GM23338 (cell line): ENCODE measurements around the gene GRID1. TPM values are rescaled to one million over a fixed set of nuclear protein-coding genes. Genes with fewer than 3 reads are reported as not detected.

Source experiments
- ATAC-seq: fragments of 200-7000 bp; cut with Tn5 transposase; 3 replicates; pipeline ENCODE4 v1.9.1; 2020
- DNase-seq: peaks from one replicate; pipeline ENCODE4 v3.0.0-alpha.2; 2015; ENCODE audit warnings: low spot score
- H2AFZ ChIP-seq: fragments of 200-600 bp; sonication (generic); 2 replicates; pipeline ENCODE4 v1.8.0; 2016; ENCODE audit warnings: antibody characterized with exemption, mild to moderate bottlenecking, moderate library complexity
- H3F3A ChIP-seq: fragments of 200-600 bp; sonication (generic); replicated peaks from 2 replicates; pipeline ENCODE4 v1.8.0; 2017; ENCODE audit warnings: antibody characterized with exemption, mixed run types, low read depth
- H3K27ac ChIP-seq: fragments of 200-600 bp; sonication (generic); 2 replicates; pipeline ENCODE4 v1.6.1; 2016; ENCODE audit warnings: low read depth
- H3K27me3 ChIP-seq: fragments of 200-600 bp; sonication (generic); 2 replicates; pipeline ENCODE4 v1.8.0; 2016; ENCODE audit warnings: mild to moderate bottlenecking, mixed run types, moderate library complexity; ENCODE audit not compliant: insufficient read depth
- H3K36me3 ChIP-seq: fragments of 200-600 bp; sonication (generic); 2 replicates; pipeline ENCODE4 v1.8.0; 2016; ENCODE audit warnings: mild to moderate bottlenecking; ENCODE audit not compliant: insufficient read depth
- H3K4me1 ChIP-seq: fragments of 200-600 bp; sonication (generic); 2 replicates; pipeline ENCODE4 v1.8.0; 2016; ENCODE audit warnings: mild to moderate bottlenecking, moderate library complexity; ENCODE audit not compliant: insufficient read depth
- H3K4me2 ChIP-seq: fragments of 200-600 bp; sonication (generic); 2 replicates; pipeline ENCODE4 v1.7.1; 2017; ENCODE audit warnings: mixed run types
- H3K4me3 ChIP-seq: fragments of 200-600 bp; sonication (generic); 2 replicates; pipeline ENCODE4 v1.6.1; 2016; ENCODE audit warnings: mixed run types
- H3K79me2 ChIP-seq: fragments of 200-600 bp; sonication (generic); replicated peaks from 2 replicates; pipeline ENCODE4 v1.8.0; 2017; ENCODE audit warnings: mild to moderate bottlenecking; ENCODE audit not compliant: insufficient read depth
- H3K9me2 ChIP-seq: fragments of 200-600 bp; sonication (generic); 2 replicates; pipeline ENCODE4 v1.8.0; 2017; ENCODE audit not compliant: insufficient read depth
- H4K20me1 ChIP-seq: fragments of 200-600 bp; sonication (generic); replicated peaks from 2 replicates; pipeline ENCODE4 v1.8.0; 2017; ENCODE audit warnings: mild to moderate bottlenecking; ENCODE audit not compliant: insufficient read depth
- H3K27ac Mint-ChIP-seq: 2 replicates; pipeline ENCODE4 v1.8.0; 2020; ENCODE audit warnings: inconsistent platforms, mild to moderate bottlenecking, moderate library complexity, mixed read lengths
- H3K27me3 Mint-ChIP-seq: 3 replicates; pipeline ENCODE4 v1.8.0; 2022; ENCODE audit warnings: low read depth, mild to moderate bottlenecking, moderate library complexity, mixed read lengths, inconsistent platforms; ENCODE audit not compliant: insufficient read depth, poor library complexity
- H3K36me3 Mint-ChIP-seq: 3 replicates; pipeline ENCODE4 v1.8.0; 2021; ENCODE audit warnings: low read depth, mild to moderate bottlenecking, inconsistent platforms, moderate library complexity, mixed read lengths
- H3K4me1 Mint-ChIP-seq: 3 replicates; pipeline ENCODE4 v1.8.0; 2020; ENCODE audit warnings: mild to moderate bottlenecking, inconsistent platforms, mixed read lengths
- H3K4me3 Mint-ChIP-seq: 3 replicates; pipeline ENCODE4 v1.8.0; 2021; ENCODE audit warnings: moderate library complexity, mild to moderate bottlenecking, inconsistent platforms, mixed read lengths
- H3K9me3 Mint-ChIP-seq: 3 replicates; pipeline ENCODE4 v1.8.0; 2020; ENCODE audit warnings: moderate library complexity, mild to moderate bottlenecking, inconsistent platforms, mixed read lengths
- CREB1 ChIP-seq: fragments of 250-450 bp; sonication (Bioruptor Pico); IDR thresholded peaks from 2 replicates; pipeline ENCODE4 v1.5.0; 2020; ENCODE audit warnings: low read depth, mild to moderate bottlenecking, moderate library complexity
- CTCF ChIP-seq, 2 experiments: fragments of 200-600 bp in 1 of 2; sonication (generic) in 1 of 2; conservative IDR thresholded peaks; 2 replicates each; pipeline versions ENCODE4 v1.5.1 to v1.6.1; 2016 to 2017; ENCODE audit warnings: antibody characterized with exemption in 2 of 2, low read depth in 2 of 2, mild to moderate bottlenecking in 2 of 2, moderate library complexity in 1 of 2
- EZH2phosphoT487 ChIP-seq: fragments of 200-600 bp; sonication (generic); IDR thresholded peaks from one replicate; pipeline ENCODE4 v1.8.1; 2018; ENCODE audit warnings: antibody characterized with exemption; ENCODE audit not compliant: unreplicated experiment
- JUNB ChIP-seq: IDR thresholded peaks from one replicate; pipeline ENCODE4 v1.6.1; 2016; ENCODE audit warnings: antibody characterized with exemption; ENCODE audit not compliant: unreplicated experiment
- STAT1 ChIP-seq: IDR thresholded peaks from one replicate; pipeline ENCODE4 v1.6.1; 2016; ENCODE audit warnings: antibody characterized with exemption; ENCODE audit not compliant: unreplicated experiment
- ZNF114 ChIP-seq: fragments of 250-450 bp; sonication (Bioruptor Pico); IDR thresholded peaks from 2 replicates; pipeline ENCODE4 v1.5.0; 2020; ENCODE audit warnings: mild to moderate bottlenecking, moderate library complexity
- polyA plus RNA-seq: library from polyadenylated mRNA; unstranded; fragments of >200 nt; fragmentation: Nextera tagmentation; extraction: Ambion mirVana; gene quantifications from 2 replicates; pipeline ENCODE4 v1.2.1, GENCODE V29; 2016
- total RNA-seq: library from RNA; depleted of rRNA; stranded (reverse); fragments of >200 nt; shearing (Covaris generic); gene quantifications from 2 replicates; pipeline ENCODE4 v1.2.3, GENCODE V29; 2014
- TF ChIP-seq, protein P1 (sequence below): IDR thresholded peaks from one replicate; pipeline ENCODE4 v1.6.1; 2018; ENCODE audit warnings: antibody characterized with exemption; ENCODE audit not compliant: unreplicated experiment
- TF ChIP-seq, protein P2 (sequence below): IDR thresholded peaks from 2 replicates; pipeline ENCODE4 v1.6.1; 2016; ENCODE audit warnings: antibody characterized with exemption

Gene GRID1
- total and polyA plus RNA-seq, 2 experiments from 2014 or later = 0.14 to 0.15 TPM

- TF ChIP-seq, protein P1, sequence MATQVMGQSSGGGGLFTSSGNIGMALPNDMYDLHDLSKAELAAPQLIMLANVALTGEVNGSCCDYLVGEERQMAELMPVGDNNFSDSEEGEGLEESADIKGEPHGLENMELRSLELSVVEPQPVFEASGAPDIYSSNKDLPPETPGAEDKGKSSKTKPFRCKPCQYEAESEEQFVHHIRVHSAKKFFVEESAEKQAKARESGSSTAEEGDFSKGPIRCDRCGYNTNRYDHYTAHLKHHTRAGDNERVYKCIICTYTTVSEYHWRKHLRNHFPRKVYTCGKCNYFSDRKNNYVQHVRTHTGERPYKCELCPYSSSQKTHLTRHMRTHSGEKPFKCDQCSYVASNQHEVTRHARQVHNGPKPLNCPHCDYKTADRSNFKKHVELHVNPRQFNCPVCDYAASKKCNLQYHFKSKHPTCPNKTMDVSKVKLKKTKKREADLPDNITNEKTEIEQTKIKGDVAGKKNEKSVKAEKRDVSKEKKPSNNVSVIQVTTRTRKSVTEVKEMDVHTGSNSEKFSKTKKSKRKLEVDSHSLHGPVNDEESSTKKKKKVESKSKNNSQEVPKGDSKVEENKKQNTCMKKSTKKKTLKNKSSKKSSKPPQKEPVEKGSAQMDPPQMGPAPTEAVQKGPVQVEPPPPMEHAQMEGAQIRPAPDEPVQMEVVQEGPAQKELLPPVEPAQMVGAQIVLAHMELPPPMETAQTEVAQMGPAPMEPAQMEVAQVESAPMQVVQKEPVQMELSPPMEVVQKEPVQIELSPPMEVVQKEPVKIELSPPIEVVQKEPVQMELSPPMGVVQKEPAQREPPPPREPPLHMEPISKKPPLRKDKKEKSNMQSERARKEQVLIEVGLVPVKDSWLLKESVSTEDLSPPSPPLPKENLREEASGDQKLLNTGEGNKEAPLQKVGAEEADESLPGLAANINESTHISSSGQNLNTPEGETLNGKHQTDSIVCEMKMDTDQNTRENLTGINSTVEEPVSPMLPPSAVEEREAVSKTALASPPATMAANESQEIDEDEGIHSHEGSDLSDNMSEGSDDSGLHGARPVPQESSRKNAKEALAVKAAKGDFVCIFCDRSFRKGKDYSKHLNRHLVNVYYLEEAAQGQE = no peak
- TF ChIP-seq ZNF114 (CRISPR knock-in tag) (no peak), JUNB (no peak)
Observed at GRCh38 chr10:86226016-86226415, 140.6 kb downstream of the GRID1 start (continued).

GRCh38 chr10:86225103-86225782 is 141.4 kb downstream of the GRID1 start:
- peaks cover 15% of the 10 kb centered on the region for H3K4me1 Mint-ChIP-seq
- ATAC-seq = no peak
- H3K27me3 ChIP-seq = no peaks in the 10 kb centered on the region
- H3K36me3 Mint-ChIP-seq = no peaks in the 10 kb centered on the region; the same call in 2 of the 3 replicates
- DNase-seq = no peak
- H3K9me2 ChIP-seq = no peaks in the 10 kb centered on the region
- H3K4me3 ChIP-seq = no peak overlapping the region
- no peak overlapping the region; the same call in none of the 2 replicates for H3K27ac Mint-ChIP-seq
- no peaks in the 10 kb centered on the region for H3K36me3 ChIP-seq
- H3K4me1 ChIP-seq = no peaks in the 10 kb centered on the region
- no peak overlapping the region for H3K27ac ChIP-seq
- peaks cover 3% of the 10 kb centered on the region; the same call in 1 of the 3 replicates for H3K9me3 Mint-ChIP-seq
- no peak overlapping the region for H2AFZ ChIP-seq
- no peaks in the 10 kb centered on the region for H3K79me2 ChIP-seq
- H3K4me3 Mint-ChIP-seq = no peak overlapping the region
- H3F3A ChIP-seq = no peaks in the 10 kb centered on the region
- H3K4me2 ChIP-seq = no peak overlapping the region
- no peaks in the 10 kb centered on the region for H4K20me1 ChIP-seq
- peaks cover 6% of the 10 kb centered on the region for H3K27me3 Mint-ChIP-seq
- TF ChIP-seq STAT1 (no peak), JUNB (no peak), CTCF (conservative IDR thresholded peaks at IDR 0.05; ENCODE audit: low read depth in 2 of 2) (no peak), CREB1 (no peak), EZH2phosphoT487 (no peak)
- TF ChIP-seq, protein P2, sequence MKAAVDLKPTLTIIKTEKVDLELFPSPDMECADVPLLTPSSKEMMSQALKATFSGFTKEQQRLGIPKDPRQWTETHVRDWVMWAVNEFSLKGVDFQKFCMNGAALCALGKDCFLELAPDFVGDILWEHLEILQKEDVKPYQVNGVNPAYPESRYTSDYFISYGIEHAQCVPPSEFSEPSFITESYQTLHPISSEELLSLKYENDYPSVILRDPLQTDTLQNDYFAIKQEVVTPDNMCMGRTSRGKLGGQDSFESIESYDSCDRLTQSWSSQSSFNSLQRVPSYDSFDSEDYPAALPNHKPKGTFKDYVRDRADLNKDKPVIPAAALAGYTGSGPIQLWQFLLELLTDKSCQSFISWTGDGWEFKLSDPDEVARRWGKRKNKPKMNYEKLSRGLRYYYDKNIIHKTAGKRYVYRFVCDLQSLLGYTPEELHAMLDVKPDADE = no peak
- TF ChIP-seq, protein P1 = no peak
